ENCODE data around the gene CAMK2B.

The CAMK2B gene

GRCh38 chr7:44249639-44250234 is 75.7 kb downstream of the CAMK2B start:
- no peak for DNase-seq

- DNase-seq = no peak
Observed at GRCh38 chr7:44247868-44248651, 77.3 kb downstream of the CAMK2B start.

DNA sequence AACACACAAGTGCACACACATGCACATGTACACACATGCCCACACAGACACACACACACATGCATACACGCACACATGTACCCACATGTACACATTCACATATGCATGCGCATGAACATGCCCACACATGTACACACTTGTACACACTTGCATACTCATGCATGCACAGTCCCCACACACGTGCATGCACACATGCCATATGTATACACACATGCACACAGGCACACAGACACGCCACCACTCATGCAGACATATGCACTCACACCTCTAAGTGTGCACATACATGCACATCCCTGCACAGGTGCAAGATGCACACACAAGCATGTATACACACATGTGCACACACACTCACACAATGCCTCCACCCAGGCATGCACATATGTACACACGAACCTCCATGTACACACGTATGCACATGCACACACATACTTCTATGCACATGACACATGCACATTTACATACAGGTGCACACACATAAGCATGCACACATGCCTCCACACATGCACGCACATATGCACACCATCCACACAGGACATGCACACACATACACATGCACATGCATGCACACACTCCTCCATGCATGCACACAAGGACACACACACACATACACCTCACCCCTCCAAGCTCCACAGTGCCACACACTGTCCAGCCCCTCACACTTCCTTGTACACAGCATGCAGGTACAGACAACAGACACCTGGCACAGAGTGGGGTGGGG is 78.8 kb downstream of the CAMK2B start:
- DNase-seq = no peak

GRCh38 chr7:44244282-44244681 is 81.1 kb downstream of the CAMK2B start:
- DNase-seq = no peak

- DNase-seq = no peak
Observed at GRCh38 chr7:44242091-44242490, 83.3 kb downstream of the CAMK2B start.

DNA sequence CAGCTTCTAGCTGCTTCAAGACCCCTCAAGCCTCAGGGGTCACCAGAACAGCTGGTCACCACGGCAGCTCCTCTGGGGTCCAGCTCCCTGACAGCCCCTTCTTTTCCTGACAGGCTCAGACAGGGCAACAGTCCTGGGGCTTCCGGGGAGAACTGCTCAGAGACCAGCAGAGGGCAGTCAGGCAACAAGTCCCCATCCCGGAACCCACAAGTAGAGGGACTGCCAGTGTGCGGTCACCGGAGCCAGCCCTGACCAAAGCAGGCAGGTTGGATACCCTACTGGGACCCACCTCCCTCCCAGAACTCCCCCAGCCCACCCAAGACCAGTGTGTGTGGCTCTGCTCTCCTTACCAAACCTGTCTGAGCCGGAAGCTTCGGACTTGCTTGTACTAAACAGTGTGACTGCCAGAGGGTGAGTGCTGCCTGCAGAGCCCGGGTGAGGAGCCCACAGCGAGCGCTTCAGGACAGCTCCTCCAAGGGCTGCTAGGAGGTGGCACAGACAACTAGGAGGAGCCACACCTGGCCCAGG is 84.3 kb downstream of the CAMK2B start:
- peak; percentile 76 for DNase-seq

DNA sequence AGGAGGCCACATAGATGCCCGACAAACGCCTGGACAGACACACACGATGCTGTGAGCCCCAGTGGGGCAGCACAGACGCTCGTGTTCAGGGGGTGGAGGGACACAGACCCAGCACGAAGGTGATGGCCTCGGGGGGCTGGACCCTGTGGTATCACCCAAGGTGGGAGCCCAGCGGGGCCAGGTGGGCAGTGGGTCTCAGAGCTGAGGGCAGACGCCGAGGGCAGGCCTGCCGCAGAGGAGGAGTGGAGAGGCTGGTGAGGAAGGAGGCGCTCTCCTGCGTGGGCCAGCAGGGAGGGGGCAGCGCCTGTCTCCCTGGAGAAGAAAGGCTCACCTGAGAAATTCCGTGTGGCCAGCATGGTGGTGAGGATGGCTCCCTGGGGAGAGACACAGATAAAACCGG is 85.0 kb downstream of the CAMK2B start:
- no peak for DNase-seq

GRCh38 chr7:44239361-44239760 is 86.0 kb downstream of the CAMK2B start:
- DNase-seq = no peak

- DNase-seq = no peak
Observed at GRCh38 chr7:44238116-44238695, 87.2 kb downstream of the CAMK2B start.

DNA sequence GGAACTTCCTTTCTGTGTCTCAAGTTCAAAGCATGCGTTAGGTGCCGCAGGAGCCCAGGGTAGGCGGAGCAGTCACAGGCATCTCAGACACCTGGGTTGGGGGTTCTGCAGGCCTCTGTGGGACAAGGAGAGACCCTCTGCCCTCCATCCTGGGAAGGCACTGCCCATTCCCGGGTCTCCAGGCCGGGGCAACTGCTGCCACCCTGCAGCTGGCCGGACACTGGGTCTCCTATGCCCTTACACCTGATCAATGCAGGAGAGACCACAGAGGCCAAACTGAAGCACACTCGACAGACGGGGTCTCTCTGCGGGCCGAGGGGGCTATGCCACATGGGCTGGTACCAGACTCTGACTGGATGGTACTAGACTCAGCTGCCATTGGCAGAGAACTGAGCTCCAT is 87.7 kb downstream of the CAMK2B start:
- no peak for DNase-seq

DNA sequence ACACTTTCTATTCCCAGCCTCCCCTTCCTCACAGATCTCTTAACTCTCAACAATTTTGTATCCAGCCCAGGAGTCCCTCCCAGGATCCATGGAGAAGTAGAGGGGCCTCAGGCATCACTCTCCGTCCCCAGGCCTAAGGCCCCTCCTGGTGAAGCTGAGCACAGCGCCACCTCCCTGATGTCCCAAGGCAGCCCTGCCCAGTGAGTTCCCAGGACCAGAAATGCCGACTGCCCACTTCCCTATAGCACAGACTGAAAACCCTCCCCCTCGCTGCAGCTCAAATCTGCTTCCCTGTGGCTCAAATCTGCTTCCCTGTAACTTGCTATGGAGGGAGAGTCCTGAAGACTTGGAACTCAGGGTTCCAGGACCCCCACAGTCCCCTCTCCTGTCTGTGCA is 89.1 kb downstream of the CAMK2B start:
- no peak for DNase-seq

- no peak for DNase-seq
Observed at GRCh38 chr7:44235582-44236332, 89.6 kb downstream of the CAMK2B start.

DNA sequence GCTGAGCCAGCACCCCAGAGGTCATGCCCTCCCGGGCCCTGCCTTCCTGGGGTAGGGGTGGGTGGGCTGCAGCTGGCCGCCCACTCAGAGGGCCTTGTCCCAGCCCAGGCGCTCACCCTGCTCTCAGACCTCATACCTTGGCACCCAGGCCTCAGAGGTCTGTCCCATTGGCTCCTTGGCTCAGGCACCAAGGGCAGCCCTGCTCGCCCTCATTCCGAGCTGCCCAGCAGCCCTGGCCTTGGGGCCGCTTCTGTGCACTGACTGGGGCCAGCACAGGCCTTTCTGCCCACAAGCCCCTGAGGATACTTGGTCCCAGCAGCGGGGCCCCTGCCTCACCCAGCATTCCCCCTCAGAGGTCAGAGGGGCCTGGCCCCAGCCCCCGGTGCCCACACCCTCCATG is 90.3 kb downstream of the CAMK2B start:
- DNase-seq = no peak

GRCh38 chr7:44232901-44233715 is 92.3 kb downstream of the CAMK2B start:
- DNase-seq = no peak

DNA sequence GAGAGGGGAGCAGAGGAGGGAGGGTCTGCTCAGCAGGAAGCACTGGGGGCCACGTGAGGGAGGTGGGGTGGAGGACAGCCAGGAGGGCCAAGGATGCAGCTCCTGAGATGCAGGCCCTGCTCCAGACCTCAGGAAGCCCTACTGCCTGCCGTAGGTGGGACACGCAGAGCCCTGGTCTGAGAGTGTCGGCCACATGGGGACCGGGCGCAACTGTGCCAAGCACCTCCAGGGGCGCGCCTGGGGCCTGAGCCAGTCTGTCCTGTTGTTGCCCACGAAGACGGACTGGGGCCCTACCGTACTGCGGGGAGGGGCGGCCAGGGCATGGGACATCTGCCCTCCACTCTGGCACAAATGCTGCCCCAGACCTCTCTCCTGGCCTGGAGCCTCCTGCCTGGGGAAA is 93.0 kb downstream of the CAMK2B start:
- no peak for DNase-seq

- DNase-seq = no peak
Observed at GRCh38 chr7:44231088-44231487, 94.3 kb downstream of the CAMK2B start.

DNA sequence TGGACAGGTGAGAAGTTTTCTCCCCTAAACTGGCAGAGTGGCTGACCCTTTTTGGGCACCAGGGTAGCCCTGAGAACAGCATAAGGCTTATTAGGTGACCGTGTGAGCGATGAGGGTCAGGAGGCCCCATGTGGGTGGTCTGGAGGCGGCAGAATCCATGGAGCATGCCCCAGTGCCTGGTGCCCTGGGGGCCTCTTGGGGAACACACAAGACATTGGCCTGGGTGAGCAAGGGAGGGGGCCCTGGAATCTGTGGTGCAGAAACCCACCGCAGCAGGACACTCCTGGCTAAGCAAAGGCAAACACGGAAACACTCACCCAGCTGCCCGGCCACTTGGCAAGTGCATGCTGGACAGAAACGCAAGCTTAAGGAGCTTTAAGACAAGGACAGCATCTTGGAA is 95.1 kb downstream of the CAMK2B start:
- DNase-seq = no peak

GRCh38 chr7:44229546-44230105 is 95.8 kb downstream of the CAMK2B start:
- no peak for DNase-seq

DNA sequence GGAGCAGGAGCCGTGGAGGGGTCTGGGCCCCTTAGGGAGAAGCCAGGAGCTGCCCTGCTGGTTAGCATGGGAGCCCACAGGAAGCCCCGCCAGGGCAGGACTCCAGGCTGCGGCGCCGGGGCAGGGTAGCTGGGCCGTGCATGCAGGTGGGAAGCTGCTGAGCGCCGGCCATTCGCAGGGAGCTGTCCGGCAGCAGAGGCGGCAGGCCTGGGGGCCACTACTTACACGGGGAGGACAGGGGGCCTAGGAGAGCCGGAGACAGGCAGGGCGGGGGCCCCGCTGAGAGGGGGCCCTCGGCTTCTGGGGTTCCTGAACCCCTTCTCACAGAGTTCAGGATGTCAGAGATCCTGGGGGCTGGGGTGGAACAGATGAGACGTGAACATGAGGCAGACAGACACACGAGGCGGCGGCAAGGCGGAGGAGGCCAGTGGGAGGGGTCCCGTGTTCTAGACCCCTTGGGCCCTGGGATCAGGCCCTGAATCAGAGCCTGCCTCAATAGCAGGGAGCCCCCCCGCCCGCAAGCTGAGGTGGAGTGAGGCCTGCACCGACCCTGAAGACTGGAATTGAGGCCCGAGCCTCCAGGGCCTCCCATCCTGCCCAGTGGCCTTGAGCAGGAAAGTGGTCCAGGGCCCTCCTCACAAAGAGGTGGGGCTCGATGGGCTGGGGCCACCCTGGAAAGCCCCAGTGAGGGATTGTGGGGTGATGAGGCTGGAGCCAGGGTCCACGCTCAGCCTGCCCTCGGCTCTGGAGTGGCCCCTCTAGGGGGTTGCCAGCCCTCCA is 96.6 kb downstream of the CAMK2B start:
- no peak for DNase-seq

GRCh38 chr7:44227911-44228310 is 97.5 kb downstream of the CAMK2B start:
- no peak for DNase-seq

DNA sequence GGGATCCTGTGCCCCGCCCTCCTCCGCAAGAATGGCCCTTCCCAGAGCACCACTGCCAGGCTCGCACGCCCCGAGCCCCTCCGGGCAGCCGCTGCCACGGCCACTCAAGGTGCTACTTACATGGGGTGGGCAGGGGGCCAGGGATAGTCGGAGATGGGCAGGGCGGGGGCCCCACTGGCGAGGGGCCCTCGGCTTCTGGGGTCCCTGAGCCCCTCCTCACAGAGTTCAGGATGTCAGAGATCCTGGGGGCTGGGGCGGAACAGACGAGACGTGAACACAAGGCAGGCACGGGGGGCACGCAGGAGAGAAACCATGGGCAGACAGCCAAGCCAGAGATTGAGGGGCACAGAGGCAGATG is 99.0 kb downstream of the CAMK2B start:
- DNase-seq = no peak

Data from HCEC 1CT (cell line).